ENCODE results near the gene PCSK9. TPM values are rescaled to one million over a fixed set of nuclear protein-coding genes. Genes with fewer than 3 reads are reported as not detected.

Gene PCSK9
- total and polyA plus RNA-seq, 2 of the 13 experiments (the other 11 are each of a cell fraction or from before 2014, with no cell fraction given) = 33.3 to 80.5 TPM

DNA sequence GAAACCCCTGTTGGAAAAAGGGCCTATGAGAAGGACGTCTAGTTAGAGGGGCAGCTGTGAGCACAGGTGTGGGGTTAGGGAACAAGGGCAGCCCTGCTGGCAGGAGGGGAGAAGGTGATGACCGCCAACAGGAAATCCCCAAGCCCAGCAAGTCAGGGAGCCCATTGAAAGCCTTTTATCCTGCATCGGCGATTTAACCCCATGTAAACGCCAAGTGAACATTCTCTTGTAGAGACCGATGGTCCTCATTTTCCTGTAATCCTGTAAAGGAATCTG lies 41.7 kb upstream of the PCSK9 start:
- BruUV-seq (replicated peaks) = no TSS peak
- POLR2A ChIA-PET = no interaction called here
- no peak overlapping the region for H3K4me2 ChIP-seq (ENCODE audit: low read depth, low read length)

GRCh38 chr1:54998100-54998499 lies 41.2 kb upstream of the PCSK9 start:
- no peaks in the 10 kb centered on the region for H3K79me2 ChIP-seq (ENCODE audit: insufficient read depth, low read length)
- no peak overlapping the region for H3K4me2 ChIP-seq (ENCODE audit: low read depth, low read length)
- no peak overlapping the region for H3K27ac ChIP-seq (ENCODE audit: extremely low read length, insufficient read depth, low read length)
- ChIA-PET CTCF (ENCODE audit: low intra/inter-chr PET ratio, low total read pairs) (no interaction called here), POLR2A (no interaction called here)
- no peaks in the 10 kb centered on the region for H3K36me3 ChIP-seq (replicated peaks in 1 of 2; ENCODE audit: control insufficient read depth in 1 of 2, insufficient read depth in 2 of 2, low read length in 2 of 2)
- FAIRE-seq (no peak), DNase-seq (ENCODE audit: low spot score) (no peak), ATAC-seq (no peak)
- 31% methylated on average over 2 of the region's 6 CpGs for WGBS (ENCODE audit: low lambda C conversion rate)
- peaks cover 1 to 38% of the 10 kb centered on the region in 2 experiments; a peak in 4 of 5 replicates for H3K27me3 ChIP-seq (ENCODE audit: control insufficient read depth in 1 of 2, insufficient read depth in 2 of 2, low read length in 2 of 2)
- no TSS peak for BruUV-seq (replicated peaks)
- peak; percentile 43; the same call in 1 of the 2 replicates for TF ChIP-seq ZNF629 (CRISPR knock-in tag; conservative IDR thresholded peaks at IDR 0.05)
- TF ChIP-seq MTA1 (CRISPR knock-in tag; IDR thresholded peaks at IDR 0.05; ENCODE audit: borderline replicate concordance) = no peak
- H3K9ac ChIP-seq (ENCODE audit: insufficient read depth, low read depth, low read length) = no peak overlapping the region
- H4K20me1 ChIP-seq (ENCODE audit: insufficient read depth, low read length) = no peaks in the 10 kb centered on the region
- H3K4me1 ChIP-seq (ENCODE audit: insufficient read depth, low read length) = peaks cover 15% of the 10 kb centered on the region
- in situ Hi-C loops (cut with HindIII; ENCODE audit: extremely low pct_ligation_motif_present, low pct_unique_long_range_greater_than_20kb) = loop anchor here (5.0 to 10.0 kb wide), 2 partner anchors 46 to 183 kb away; no protein-coding TSS in a partner anchor
- no peak overlapping the region for H2AFZ ChIP-seq (ENCODE audit: low read length)
- intact Hi-C loops (cut with micrococcal nuclease; ENCODE audit: unreplicated experiment) = no loop called here
- no peak overlapping the region for H3K4me3 ChIP-seq (replicated peaks in 1 of 3; ENCODE audit: insufficient read depth in 1 of 3, low read depth in 2 of 3, low read length in 3 of 3)
- no peaks in the 10 kb centered on the region for H3K9me3 ChIP-seq (ENCODE audit: low read length)

More for the DNA sequence above, 41.7 kb upstream of the PCSK9 start:
- 28% methylated on average over 6 of the region's 6 CpGs for WGBS (ENCODE audit: low lambda C conversion rate)
- H4K20me1 ChIP-seq (ENCODE audit: insufficient read depth, low read length) = no peaks in the 10 kb centered on the region
- H2AFZ ChIP-seq (ENCODE audit: low read length) = no peak overlapping the region
- H3K4me1 ChIP-seq (ENCODE audit: insufficient read depth, low read length) = peaks cover 15% of the 10 kb centered on the region
- intact Hi-C loops (cut with micrococcal nuclease; ENCODE audit: unreplicated experiment) = no loop called here
- in situ Hi-C loops (cut with HindIII; ENCODE audit: extremely low pct_ligation_motif_present, low pct_unique_long_range_greater_than_20kb) = loop anchor here (5.0 to 10.0 kb wide), 2 partner anchors 45 to 183 kb away; no protein-coding TSS in a partner anchor
- H3K79me2 ChIP-seq (ENCODE audit: insufficient read depth, low read length) = no peaks in the 10 kb centered on the region
- CTCF ChIA-PET (ENCODE audit: low intra/inter-chr PET ratio, low total read pairs) = interaction anchor here (3.9 kb wide), 1 partner anchor 47 kb away, joined by 22 read pairs; no protein-coding TSS in a partner anchor
- no peak overlapping the region for H3K4me3 ChIP-seq (replicated peaks in 1 of 3; ENCODE audit: insufficient read depth in 1 of 3, low read depth in 2 of 3, low read length in 3 of 3)
- ATAC-seq (no peak), DNase-seq (ENCODE audit: low spot score) (no peak), FAIRE-seq (no peak)
- H3K27me3 ChIP-seq (ENCODE audit: control insufficient read depth in 1 of 2, insufficient read depth in 2 of 2, low read length in 2 of 2) = peaks cover 1 to 43% of the 10 kb centered on the region in 2 experiments; a peak in 4 of 5 replicates
- no peaks in the 10 kb centered on the region for H3K9me3 ChIP-seq (ENCODE audit: low read length)
- TF ChIP-seq EHMT2 (IDR thresholded peaks at IDR 0.05; ENCODE audit: borderline replicate concordance, low read depth, low read length) (no peak), GTF2F1 (IDR thresholded peaks at IDR 0.05; ENCODE audit: low read length) (no peak), ZNF569 (CRISPR knock-in tag; IDR thresholded peaks at IDR 0.05; ENCODE audit: borderline replicate concordance) (no peak), TCF7L2 (IDR thresholded peaks at IDR 0.05; ENCODE audit: low read depth, low read length) (no peak), ZNF275 (CRISPR knock-in tag; IDR thresholded peaks at IDR 0.05; ENCODE audit: borderline replicate concordance) (no peak), PAX8 (CRISPR knock-in tag; IDR thresholded peaks at IDR 0.05; ENCODE audit: borderline replicate concordance) (no peak), HOXA7 (CRISPR knock-in tag; IDR thresholded peaks at IDR 0.05) (no peak), TSC22D2 (CRISPR knock-in tag; IDR thresholded peaks at IDR 0.05; ENCODE audit: borderline replicate concordance) (no peak), STAG1 (CRISPR knock-in tag; IDR thresholded peaks at IDR 0.05) (no peak), RFXANK (CRISPR knock-in tag; IDR thresholded peaks at IDR 0.05) (no peak), ZFP41 (CRISPR knock-in tag; IDR thresholded peaks at IDR 0.05; ENCODE audit: borderline replicate concordance) (no peak), ZSCAN9 (CRISPR knock-in tag; IDR thresholded peaks at IDR 0.05; ENCODE audit: borderline replicate concordance) (no peak)
- no peak overlapping the region for H3K27ac ChIP-seq (ENCODE audit: extremely low read length, insufficient read depth, low read length)
- H3K36me3 ChIP-seq (replicated peaks in 1 of 2; ENCODE audit: control insufficient read depth in 1 of 2, insufficient read depth in 2 of 2, low read length in 2 of 2) = no peaks in the 10 kb centered on the region
- no peak overlapping the region for H3K9ac ChIP-seq (ENCODE audit: insufficient read depth, low read depth, low read length)
